ENCODE measurements around the gene GART. TPM values are rescaled to one million over a fixed set of nuclear protein-coding genes. Genes with fewer than 3 reads are reported as not detected.

Gene GART
- total RNA-seq, 1 donor from 2014 or later: 66.8 TPM

- Mint-ChIP-seq H3K4me1 (ENCODE audit: unreplicated experiment) (peaks cover 12% of the 10 kb centered on the region), H3K9me3 (ENCODE audit: unreplicated experiment) (no peaks in the 10 kb centered on the region), H3K36me3 (ENCODE audit: unreplicated experiment) (peaks cover 51% of the 10 kb centered on the region), H3K4me3 (ENCODE audit: unreplicated experiment) (no peak overlapping the region), H3K27me3 (ENCODE audit: unreplicated experiment) (no peaks in the 10 kb centered on the region), H3K27ac (ENCODE audit: unreplicated experiment) (no peak overlapping the region)
- DNase-seq (ENCODE audit: extremely low spot score, unreplicated experiment): no peak
- TF ChIP-seq CTCF (IDR thresholded peaks at IDR 0.05): no peak
These were observed 9.1 kb upstream of the GART start for GRCh38 chr21:33550772-33551660.

DNA sequence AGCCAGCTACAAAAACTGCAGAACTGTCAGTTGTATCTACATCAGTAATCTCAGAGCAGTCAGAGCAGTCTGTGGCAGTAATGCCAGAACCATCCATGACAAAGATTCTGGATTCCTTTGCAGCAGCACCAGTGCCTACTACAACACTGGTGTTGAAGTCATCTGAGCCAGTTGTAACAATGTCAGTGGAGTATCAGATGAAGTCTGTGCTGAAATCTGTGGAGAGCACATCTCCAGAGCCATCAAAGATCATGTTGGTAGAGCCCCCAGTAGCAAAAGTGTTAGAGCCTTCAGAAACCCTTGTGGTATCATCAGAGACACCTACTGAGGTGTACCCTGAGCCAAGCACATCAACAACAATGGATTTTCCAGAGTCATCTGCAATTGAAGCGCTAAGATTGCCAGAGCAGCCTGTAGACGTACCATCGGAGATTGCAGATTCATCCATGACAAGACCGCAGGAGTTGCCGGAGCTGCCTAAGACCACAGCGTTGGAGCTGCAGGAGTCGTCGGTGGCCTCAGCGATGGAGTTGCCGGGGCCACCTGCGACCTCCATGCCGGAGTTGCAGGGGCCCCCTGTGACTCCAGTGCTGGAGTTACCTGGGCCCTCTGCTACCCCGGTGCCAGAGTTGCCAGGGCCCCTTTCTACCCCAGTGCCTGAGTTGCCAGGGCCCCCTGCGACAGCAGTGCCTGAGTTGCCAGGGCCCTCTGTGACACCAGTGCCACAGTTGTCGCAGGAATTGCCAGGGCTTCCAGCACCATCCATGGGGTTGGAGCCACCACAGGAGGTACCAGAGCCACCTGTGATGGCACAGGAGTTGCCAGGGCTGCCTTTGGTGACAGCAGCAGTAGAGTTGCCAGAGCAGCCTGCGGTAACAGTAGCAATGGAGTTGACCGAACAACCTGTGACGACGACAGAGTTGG, 8.2 kb upstream of the GART start:
- Mint-ChIP-seq H3K27ac (ENCODE audit: unreplicated experiment) (no peak overlapping the region), H3K27me3 (ENCODE audit: unreplicated experiment) (no peaks in the 10 kb centered on the region), H3K4me1 (ENCODE audit: unreplicated experiment) (peaks cover 13% of the 10 kb centered on the region), H3K4me3 (ENCODE audit: unreplicated experiment) (no peak overlapping the region), H3K36me3 (ENCODE audit: unreplicated experiment) (peaks cover 46% of the 10 kb centered on the region), H3K9me3 (ENCODE audit: unreplicated experiment) (no peaks in the 10 kb centered on the region)
- TF ChIP-seq CTCF (IDR thresholded peaks at IDR 0.05): no peak
- no peak for DNase-seq (ENCODE audit: extremely low spot score, unreplicated experiment)

DNA sequence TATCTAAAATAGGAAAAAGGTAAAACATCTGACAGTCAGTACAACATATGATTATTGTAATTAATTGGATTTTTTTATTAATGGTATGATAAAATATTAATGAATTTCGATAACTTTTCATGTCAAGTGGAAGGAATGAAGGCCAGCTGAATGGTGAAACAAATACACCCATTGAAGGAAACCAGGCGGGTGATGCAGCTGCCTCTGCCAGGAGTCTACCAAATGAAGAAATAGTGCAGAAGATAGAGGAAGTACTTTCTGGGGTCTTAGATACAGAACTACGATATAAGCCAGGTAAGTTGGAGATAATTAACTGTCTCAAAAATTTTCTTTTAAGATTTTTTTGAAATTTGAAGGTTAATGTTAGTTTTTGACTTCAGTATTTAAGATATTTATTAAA, 4.2 kb upstream of the GART start:
- Mint-ChIP-seq H3K4me1 (ENCODE audit: unreplicated experiment) (peaks cover 29% of the 10 kb centered on the region), H3K9me3 (ENCODE audit: unreplicated experiment) (no peaks in the 10 kb centered on the region), H3K27ac (ENCODE audit: unreplicated experiment) (no peak overlapping the region), H3K36me3 (ENCODE audit: unreplicated experiment) (peaks cover 21% of the 10 kb centered on the region), H3K27me3 (ENCODE audit: unreplicated experiment) (no peaks in the 10 kb centered on the region), H3K4me3 (ENCODE audit: unreplicated experiment) (no peak overlapping the region)
- TF ChIP-seq CTCF (IDR thresholded peaks at IDR 0.05): no peak
- DNase-seq (ENCODE audit: extremely low spot score, unreplicated experiment): no peak

DNA sequence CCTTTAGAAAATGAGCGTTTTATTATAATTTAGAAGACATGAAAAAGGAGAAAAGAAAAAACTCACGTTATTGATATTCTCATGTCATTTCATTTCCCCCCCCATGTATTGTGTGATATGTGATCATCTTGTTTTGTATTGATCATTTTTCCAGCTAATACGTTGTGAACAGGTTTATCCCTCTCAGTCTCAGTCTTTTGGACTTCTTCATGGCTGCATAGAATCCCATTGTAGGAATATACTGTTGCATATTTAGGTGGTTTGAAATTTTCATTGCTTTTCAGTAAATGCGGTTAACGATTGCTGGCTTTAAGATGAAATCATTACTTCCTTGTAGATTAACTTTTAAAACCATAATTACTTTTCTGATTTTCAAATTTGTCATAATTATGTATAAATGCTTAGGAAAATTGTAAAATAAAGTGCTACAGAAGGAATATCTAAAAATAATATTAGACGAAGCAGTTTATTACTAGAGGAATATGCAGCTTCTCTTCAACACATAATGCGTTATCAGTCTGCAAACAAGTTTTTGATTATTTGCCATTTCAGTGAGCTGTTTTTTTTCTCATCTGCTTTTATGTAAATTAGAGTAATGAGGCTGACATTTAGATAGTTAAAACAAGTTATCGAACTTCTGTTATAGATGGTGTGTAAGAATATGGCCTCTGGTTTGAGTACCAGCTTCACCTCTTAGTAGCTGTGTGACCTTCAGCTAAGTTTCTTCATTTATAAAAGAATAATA, 2.7 kb upstream of the GART start:
- H3K27me3 Mint-ChIP-seq (ENCODE audit: unreplicated experiment): no peaks in the 10 kb centered on the region
- peaks cover 12% of the 10 kb centered on the region for H3K36me3 Mint-ChIP-seq (ENCODE audit: unreplicated experiment)
- TF ChIP-seq CTCF (IDR thresholded peaks at IDR 0.05): no peak
- H3K4me3 Mint-ChIP-seq (ENCODE audit: unreplicated experiment): peak overlapping the region; percentile 97
- H3K4me1 Mint-ChIP-seq (ENCODE audit: unreplicated experiment): peaks cover 39% of the 10 kb centered on the region
- peak overlapping the region; percentile 100 for H3K27ac Mint-ChIP-seq (ENCODE audit: unreplicated experiment)
- H3K9me3 Mint-ChIP-seq (ENCODE audit: unreplicated experiment): no peaks in the 10 kb centered on the region
- no peak for DNase-seq (ENCODE audit: extremely low spot score, unreplicated experiment)

Data from osteocyte (in vitro differentiated cells).